ENCODE data around the gene CCER1. TPM values are rescaled to one million over a fixed set of nuclear protein-coding genes. Genes with fewer than 3 reads are reported as not detected.

Gene CCER1
- total and polyA plus RNA-seq, 12 donors, result not detected

DNA sequence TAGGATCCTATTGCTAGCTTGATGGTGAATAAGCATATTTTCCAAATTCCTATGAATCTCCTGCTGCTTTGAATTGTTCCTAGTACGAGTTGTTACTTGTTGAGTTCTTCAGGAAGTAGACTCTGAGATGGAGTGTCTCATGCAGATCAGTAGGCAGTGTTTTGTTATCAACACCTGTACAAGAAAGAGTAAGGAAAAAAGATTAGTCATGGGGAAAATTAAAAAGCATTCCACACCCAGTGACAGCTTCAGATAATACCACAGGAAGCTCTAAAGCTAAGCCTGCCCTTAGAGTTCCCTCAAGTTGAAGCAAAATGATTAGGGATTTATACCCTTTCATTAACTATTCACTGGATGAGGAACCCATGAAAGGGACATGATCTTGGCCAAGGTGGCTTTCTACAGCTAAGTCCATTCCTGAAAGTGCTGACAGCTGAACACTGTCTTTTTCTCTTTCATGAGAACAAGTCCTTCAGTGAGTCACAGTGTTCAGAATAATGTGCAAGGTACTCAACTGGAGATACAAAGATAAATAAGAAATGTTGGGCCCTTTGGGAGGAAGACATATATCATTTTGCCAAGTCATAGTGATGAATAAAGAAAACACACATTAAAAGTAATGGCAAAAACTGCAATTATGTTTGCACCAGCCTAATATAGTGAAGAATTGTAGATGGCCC is 49.1 kb downstream of the CCER1 start:
- intact Hi-C loops (cut with DNase I), result loop anchor here in 1 of 10 donors (10.0 kb wide), 1 partner anchor 211 kb away; no protein-coding TSS in a partner anchor
- H3K4me1 ChIP-seq, result no peaks in the 10 kb centered on the region
- H3K27me3 ChIP-seq, result no peaks in the 10 kb centered on the region
- TF ChIP-seq CTCF (IDR thresholded peaks at IDR 0.05), result no peak
- H3K27ac ChIP-seq, result no peak overlapping the region
- H3K9me3 ChIP-seq, result no peaks in the 10 kb centered on the region
- WGBS, 2 donors, result 81 to 83% methylated on average over 1 of the region's 1 CpG
- DNase-seq, result no peak
- no peak for ATAC-seq
- H3K4me3 ChIP-seq, result no peak overlapping the region
- no peaks in the 10 kb centered on the region for H3K36me3 ChIP-seq

- intact Hi-C loops (cut with DNase I), result loop anchor here in 1 of 10 donors (10.0 kb wide), 1 partner anchor 208 kb away; no protein-coding TSS in a partner anchor
- TF ChIP-seq CTCF (IDR thresholded peaks at IDR 0.05), result no peak
- Histone ChIP-seq H3K4me1 (no peaks in the 10 kb centered on the region), H3K27ac (no peak overlapping the region), H3K4me3 (no peak overlapping the region), H3K9me3 (no peaks in the 10 kb centered on the region), H3K27me3 (no peaks in the 10 kb centered on the region), H3K36me3 (no peaks in the 10 kb centered on the region)
- ATAC-seq, result no peak
- 90 to 97% methylated on average over 2 of the region's 2 CpGs for WGBS, 2 donors
- DNase-seq, result no peak
These were observed 52.4 kb downstream of the CCER1 start for GRCh38 chr12:90902596-90902995.

Other genes starting within 250 kb of the CCER1 start
- not detected for gene EPYC, start 49.8 kb upstream of the CCER1 start, total RNA-seq
- not detected for gene EPYC, start 49.8 kb upstream of the CCER1 start, polyA plus RNA-seq
- gene KERA, start 102.8 kb upstream of the CCER1 start, total RNA-seq, result under 1 TPM in 1 of 10 donors, not detected in 9; 0.14 TPM
- not detected for gene KERA, start 102.8 kb upstream of the CCER1 start, polyA plus RNA-seq
- 100 to 1,000 TPM in 6 of 10 donors, 10 to 100 TPM in 4; 41.7 to 193 (median 126) TPM for gene LUM, start 156.3 kb upstream of the CCER1 start, total RNA-seq
- gene LUM, start 156.3 kb upstream of the CCER1 start, polyA plus RNA-seq, result 10 to 100 TPM; 25.1 to 26.8 TPM
- gene DCN, start 227.6 kb upstream of the CCER1 start, total RNA-seq, result 1,000 to 10,000 TPM in 1 of 10 donors, 100 to 1,000 TPM in 9; 286 to 1,072 (median 557) TPM
- gene DCN, start 227.6 kb upstream of the CCER1 start, polyA plus RNA-seq, result 100 to 1,000 TPM; 315 to 703 TPM